ENCODE results near the gene SSTR5.
"Not testable (repeated sequence)": the region's sequence is repeated elsewhere in the genome, so short reads cannot be mapped to it uniquely, and the experiment has no call there.

Gene SSTR5

GRCh38 chr16:1082952-1083675, 10.6 kb downstream of the SSTR5 start:
- Histone ChIP-seq H3K9me3 (ENCODE audit: control insufficient read depth, insufficient read depth, low read length) (peaks cover 3% of the 10 kb centered on the region; the same call in 1 of the 2 replicates), H3K4me1 (ENCODE audit: control insufficient read depth, insufficient read depth, low read length) (no peaks in the 10 kb centered on the region), H3K27me3 (ENCODE audit: control insufficient read depth, insufficient read depth, low read length) (no peaks in the 10 kb centered on the region), H3K27ac (ENCODE audit: low read depth, low read length) (no peak overlapping the region), H3K9ac (ENCODE audit: low read depth, low read length) (no peak overlapping the region), H3K4me3 (ENCODE audit: low read depth, low read length) (no peak overlapping the region), H3K36me3 (ENCODE audit: control insufficient read depth, insufficient read depth, low read length) (no peaks in the 10 kb centered on the region)

GRCh38 chr16:1084971-1085370, 12.4 kb downstream of the SSTR5 start:
- Histone ChIP-seq H3K36me3 (ENCODE audit: control insufficient read depth, insufficient read depth, low read length) (no peaks in the 10 kb centered on the region), H3K4me3 (ENCODE audit: low read depth, low read length) (no peak overlapping the region), H3K4me1 (ENCODE audit: control insufficient read depth, insufficient read depth, low read length) (peaks cover 2% of the 10 kb centered on the region; the same call in 1 of the 2 replicates), H3K27ac (ENCODE audit: low read depth, low read length) (no peak overlapping the region), H3K9ac (ENCODE audit: low read depth, low read length) (no peak overlapping the region), H3K27me3 (ENCODE audit: control insufficient read depth, insufficient read depth, low read length) (no peaks in the 10 kb centered on the region), H3K9me3 (ENCODE audit: control insufficient read depth, insufficient read depth, low read length) (peaks cover 3% of the 10 kb centered on the region; the same call in 1 of the 2 replicates)

- not testable (repeated sequence) for H3K27me3 ChIP-seq (ENCODE audit: control insufficient read depth, insufficient read depth, low read length); H3K36me3 ChIP-seq (ENCODE audit: control insufficient read depth, insufficient read depth, low read length); H3K4me3 ChIP-seq (ENCODE audit: low read depth, low read length); H3K9me3 ChIP-seq (ENCODE audit: control insufficient read depth, insufficient read depth, low read length); H3K27ac ChIP-seq (ENCODE audit: low read depth, low read length); H3K4me1 ChIP-seq (ENCODE audit: control insufficient read depth, insufficient read depth, low read length); H3K9ac ChIP-seq (ENCODE audit: low read depth, low read length)
These were observed 13.9 kb downstream of the SSTR5 start for GRCh38 chr16:1086443-1086842.

GRCh38 chr16:1088295-1089170, 16.0 kb downstream of the SSTR5 start:
- no peaks in the 10 kb centered on the region for H3K27me3 ChIP-seq (ENCODE audit: control insufficient read depth, insufficient read depth, low read length)
- no peak overlapping the region for H3K9ac ChIP-seq (ENCODE audit: low read depth, low read length)
- no peak overlapping the region for H3K27ac ChIP-seq (ENCODE audit: low read depth, low read length)
- peaks cover 3% of the 10 kb centered on the region; the same call in 1 of the 2 replicates for H3K9me3 ChIP-seq (ENCODE audit: control insufficient read depth, insufficient read depth, low read length)
- no peak overlapping the region for H3K4me3 ChIP-seq (ENCODE audit: low read depth, low read length)
- H3K36me3 ChIP-seq (ENCODE audit: control insufficient read depth, insufficient read depth, low read length), result no peaks in the 10 kb centered on the region
- peaks cover 2% of the 10 kb centered on the region; the same call in 1 of the 2 replicates for H3K4me1 ChIP-seq (ENCODE audit: control insufficient read depth, insufficient read depth, low read length)

GRCh38 chr16:1089439-1089821, 16.9 kb downstream of the SSTR5 start:
- H3K4me1 ChIP-seq (ENCODE audit: control insufficient read depth, insufficient read depth, low read length), result peaks cover 2% of the 10 kb centered on the region; the same call in 1 of the 2 replicates
- no peaks in the 10 kb centered on the region for H3K27me3 ChIP-seq (ENCODE audit: control insufficient read depth, insufficient read depth, low read length)
- H3K9me3 ChIP-seq (ENCODE audit: control insufficient read depth, insufficient read depth, low read length), result peaks cover 3% of the 10 kb centered on the region; the same call in 1 of the 2 replicates
- H3K27ac ChIP-seq (ENCODE audit: low read depth, low read length), result no peak overlapping the region
- H3K4me3 ChIP-seq (ENCODE audit: low read depth, low read length), result no peak overlapping the region
- H3K36me3 ChIP-seq (ENCODE audit: control insufficient read depth, insufficient read depth, low read length), result no peaks in the 10 kb centered on the region
- H3K9ac ChIP-seq (ENCODE audit: low read depth, low read length), result no peak overlapping the region

- H3K27me3 ChIP-seq (ENCODE audit: control insufficient read depth, insufficient read depth, low read length), result no peaks in the 10 kb centered on the region
- no peak overlapping the region for H3K9ac ChIP-seq (ENCODE audit: low read depth, low read length)
- H3K4me1 ChIP-seq (ENCODE audit: control insufficient read depth, insufficient read depth, low read length), result peaks cover 2% of the 10 kb centered on the region; the same call in 1 of the 2 replicates
- no peak overlapping the region for H3K27ac ChIP-seq (ENCODE audit: low read depth, low read length)
- H3K36me3 ChIP-seq (ENCODE audit: control insufficient read depth, insufficient read depth, low read length), result no peaks in the 10 kb centered on the region
- no peak overlapping the region for H3K4me3 ChIP-seq (ENCODE audit: low read depth, low read length)
- H3K9me3 ChIP-seq (ENCODE audit: control insufficient read depth, insufficient read depth, low read length), result peaks cover 3% of the 10 kb centered on the region; the same call in 1 of the 2 replicates
These were observed 17.5 kb downstream of the SSTR5 start for GRCh38 chr16:1089822-1090619.

GRCh38 chr16:1090620-1091587, 18.4 kb downstream of the SSTR5 start:
- Histone ChIP-seq H3K27me3 (ENCODE audit: control insufficient read depth, insufficient read depth, low read length) (no peaks in the 10 kb centered on the region), H3K27ac (ENCODE audit: low read depth, low read length) (no peak overlapping the region)

GRCh38 chr16:1091992-1092552, 19.5 kb downstream of the SSTR5 start:
- Histone ChIP-seq H3K4me3 (ENCODE audit: low read depth, low read length) (no peak overlapping the region), H3K9ac (ENCODE audit: low read depth, low read length) (no peak overlapping the region), H3K27me3 (ENCODE audit: control insufficient read depth, insufficient read depth, low read length) (no peaks in the 10 kb centered on the region), H3K36me3 (ENCODE audit: control insufficient read depth, insufficient read depth, low read length) (no peaks in the 10 kb centered on the region), H3K9me3 (ENCODE audit: control insufficient read depth, insufficient read depth, low read length) (no peaks in the 10 kb centered on the region), H3K4me1 (ENCODE audit: control insufficient read depth, insufficient read depth, low read length) (peaks cover 2% of the 10 kb centered on the region; the same call in 1 of the 2 replicates), H3K27ac (ENCODE audit: low read depth, low read length) (no peak overlapping the region)

More at GRCh38 chr16:1090620-1091587, 18.4 kb downstream of the SSTR5 start:
- no peaks in the 10 kb centered on the region for H3K36me3 ChIP-seq (ENCODE audit: control insufficient read depth, insufficient read depth, low read length)
- H3K9me3 ChIP-seq (ENCODE audit: control insufficient read depth, insufficient read depth, low read length), result no peaks in the 10 kb centered on the region
- no peak overlapping the region for H3K4me3 ChIP-seq (ENCODE audit: low read depth, low read length)
- peaks cover 2% of the 10 kb centered on the region; the same call in 1 of the 2 replicates for H3K4me1 ChIP-seq (ENCODE audit: control insufficient read depth, insufficient read depth, low read length)
- H3K9ac ChIP-seq (ENCODE audit: low read depth, low read length), result no peak overlapping the region

GRCh38 chr16:1092685-1093283, 20.2 kb downstream of the SSTR5 start:
- not testable (repeated sequence) for H3K27ac ChIP-seq (ENCODE audit: low read depth, low read length); H3K27me3 ChIP-seq (ENCODE audit: control insufficient read depth, insufficient read depth, low read length); H3K9me3 ChIP-seq (ENCODE audit: control insufficient read depth, insufficient read depth, low read length); H3K36me3 ChIP-seq (ENCODE audit: control insufficient read depth, insufficient read depth, low read length); H3K4me1 ChIP-seq (ENCODE audit: control insufficient read depth, insufficient read depth, low read length); H3K4me3 ChIP-seq (ENCODE audit: low read depth, low read length); H3K9ac ChIP-seq (ENCODE audit: low read depth, low read length)
